ENCODE measurements around the gene NXPH3.

The NXPH3 gene

DNA sequence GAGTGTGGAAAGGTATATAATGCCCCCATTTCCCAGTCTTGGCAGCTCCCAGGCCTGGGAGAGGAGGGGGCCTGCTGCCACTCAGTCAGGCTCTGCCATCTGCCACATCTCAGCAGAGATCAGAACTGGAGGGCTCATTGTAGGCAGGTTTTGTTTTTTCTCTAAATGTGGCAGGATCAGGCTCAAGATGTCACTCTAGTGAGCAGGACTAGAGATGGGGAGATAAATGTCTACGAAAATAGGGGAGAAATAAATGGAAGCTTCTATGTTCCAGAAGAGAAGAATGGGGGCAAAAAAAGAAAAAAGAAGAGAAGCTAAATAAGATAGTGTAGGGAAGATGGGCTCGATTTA, 13.9 kb downstream of the NXPH3 start:
- H3K4me1 ChIP-seq (ENCODE audit: control insufficient read depth, insufficient read depth, low read length), result no peaks in the 10 kb centered on the region
- H3K9me3 ChIP-seq (ENCODE audit: control insufficient read depth, insufficient read depth, low read depth, low read length), result no peaks in the 10 kb centered on the region
- no peak overlapping the region for H3K4me3 ChIP-seq (ENCODE audit: low read depth, low read length)
- peaks cover 0 to 3% of the 10 kb centered on the region in 2 experiments; a peak in 2 of 3 replicates for H3K36me3 ChIP-seq (ENCODE audit: control insufficient read depth in 2 of 2, insufficient read depth in 1 of 2, low read length in 2 of 2)
- POLR2A ChIA-PET, result no interaction called here
- TF ChIP-seq ZNF391 (tag by site-specific recombination; IDR thresholded peaks at IDR 0.05; ENCODE audit: borderline replicate concordance, low read depth) (no peak), ZBTB20 (tag by site-specific recombination; IDR thresholded peaks at IDR 0.05) (no peak), ZNF555 (tag by site-specific recombination; conservative IDR thresholded peaks at IDR 0.05) (no peak), KLF9 (tag by site-specific recombination; IDR thresholded peaks at IDR 0.05; ENCODE audit: low read depth) (no peak), ZNF416 (tag by site-specific recombination; IDR thresholded peaks at IDR 0.05) (no peak), ZNF174 (tag by site-specific recombination; IDR thresholded peaks at IDR 0.05) (no peak), ZNF184 (tag by site-specific recombination; IDR thresholded peaks at IDR 0.05) (no peak), ZNF629 (tag by site-specific recombination; IDR thresholded peaks at IDR 0.05) (no peak), ZNF223 (tag by site-specific recombination; IDR thresholded peaks at IDR 0.05) (no peak), ZNF394 (tag by site-specific recombination; IDR thresholded peaks at IDR 0.05; ENCODE audit: borderline replicate concordance) (no peak), OSR2 (tag by site-specific recombination; IDR thresholded peaks at IDR 0.05) (no peak), KLF10 (tag by site-specific recombination; IDR thresholded peaks at IDR 0.05) (no peak), PRDM1 (tag by site-specific recombination; IDR thresholded peaks at IDR 0.05) (no peak), IKZF3 (tag by site-specific recombination; IDR thresholded peaks at IDR 0.05) (no peak), HOXC10 (CRISPR knock-in tag; IDR thresholded peaks at IDR 0.05) (no peak), ZNF324 (tag by site-specific recombination; IDR thresholded peaks at IDR 0.05) (no peak), ZNF561 (tag by site-specific recombination; IDR thresholded peaks at IDR 0.05; ENCODE audit: borderline replicate concordance) (no peak)
- TF ChIP-seq, protein P1, sequence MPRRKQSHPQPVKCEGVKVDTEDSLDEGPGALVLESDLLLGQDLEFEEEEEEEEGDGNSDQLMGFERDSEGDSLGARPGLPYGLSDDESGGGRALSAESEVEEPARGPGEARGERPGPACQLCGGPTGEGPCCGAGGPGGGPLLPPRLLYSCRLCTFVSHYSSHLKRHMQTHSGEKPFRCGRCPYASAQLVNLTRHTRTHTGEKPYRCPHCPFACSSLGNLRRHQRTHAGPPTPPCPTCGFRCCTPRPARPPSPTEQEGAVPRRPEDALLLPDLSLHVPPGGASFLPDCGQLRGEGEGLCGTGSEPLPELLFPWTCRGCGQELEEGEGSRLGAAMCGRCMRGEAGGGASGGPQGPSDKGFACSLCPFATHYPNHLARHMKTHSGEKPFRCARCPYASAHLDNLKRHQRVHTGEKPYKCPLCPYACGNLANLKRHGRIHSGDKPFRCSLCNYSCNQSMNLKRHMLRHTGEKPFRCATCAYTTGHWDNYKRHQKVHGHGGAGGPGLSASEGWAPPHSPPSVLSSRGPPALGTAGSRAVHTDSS (tag by site-specific recombination; IDR thresholded peaks at IDR 0.05), result no peak
- TF ChIP-seq, protein P2, sequence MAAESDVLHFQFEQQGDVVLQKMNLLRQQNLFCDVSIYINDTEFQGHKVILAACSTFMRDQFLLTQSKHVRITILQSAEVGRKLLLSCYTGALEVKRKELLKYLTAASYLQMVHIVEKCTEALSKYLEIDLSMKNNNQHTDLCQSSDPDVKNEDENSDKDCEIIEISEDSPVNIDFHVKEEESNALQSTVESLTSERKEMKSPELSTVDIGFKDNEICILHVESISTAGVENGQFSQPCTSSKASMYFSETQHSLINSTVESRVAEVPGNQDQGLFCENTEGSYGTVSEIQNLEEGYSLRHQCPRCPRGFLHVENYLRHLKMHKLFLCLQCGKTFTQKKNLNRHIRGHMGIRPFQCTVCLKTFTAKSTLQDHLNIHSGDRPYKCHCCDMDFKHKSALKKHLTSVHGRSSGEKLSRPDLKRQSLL (tag by site-specific recombination; IDR thresholded peaks at IDR 0.05), result no peak
- CTCF ChIA-PET, result no interaction called here
- no peak overlapping the region for H3K27ac ChIP-seq (ENCODE audit: extremely low read depth, low read depth, low read length)

DNA sequence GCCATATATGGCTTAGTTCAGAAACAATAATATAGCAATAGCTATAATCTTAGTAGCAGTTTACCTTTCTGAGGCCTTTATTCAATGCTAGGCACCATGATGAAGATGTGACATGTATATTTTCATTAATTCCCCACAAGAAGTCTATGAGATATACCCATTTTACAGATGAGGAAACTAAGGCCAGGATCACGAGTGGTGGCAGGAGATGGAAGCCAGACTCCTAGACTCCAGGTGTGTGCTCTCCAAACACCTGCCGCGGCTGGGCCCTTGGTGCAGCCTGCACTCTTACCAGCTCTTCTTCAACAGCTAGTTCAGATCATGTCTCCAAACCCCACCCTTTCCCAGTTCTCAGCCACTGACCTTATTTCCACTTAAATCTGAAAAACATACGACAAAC, 15.2 kb downstream of the NXPH3 start:
- H3K4me3 ChIP-seq (ENCODE audit: low read depth, low read length), result no peak overlapping the region

More for the DNA sequence above, 15.2 kb downstream of the NXPH3 start:
- ChIA-PET POLR2A (no interaction called here), CTCF (no interaction called here)
- Histone ChIP-seq H3K4me1 (ENCODE audit: control insufficient read depth, insufficient read depth, low read length) (no peaks in the 10 kb centered on the region), H3K27ac (ENCODE audit: extremely low read depth, low read depth, low read length) (no peak overlapping the region), H3K9me3 (ENCODE audit: control insufficient read depth, insufficient read depth, low read depth, low read length) (no peaks in the 10 kb centered on the region), H3K36me3 (ENCODE audit: control insufficient read depth in 2 of 2, insufficient read depth in 1 of 2, low read length in 2 of 2) (peaks cover 0 to 8% of the 10 kb centered on the region in 2 experiments; a peak in 2 of 3 replicates)
- TF ChIP-seq ZNF473 (tag by site-specific recombination; IDR thresholded peaks at IDR 0.05) (no peak), ZNF138 (tag by site-specific recombination; IDR thresholded peaks at IDR 0.05; ENCODE audit: borderline replicate concordance) (no peak), KLF10 (tag by site-specific recombination; IDR thresholded peaks at IDR 0.05) (no peak), ZNF433 (tag by site-specific recombination; IDR thresholded peaks at IDR 0.05; ENCODE audit: low read depth) (no peak), ZNF837 (tag by site-specific recombination; IDR thresholded peaks at IDR 0.05) (no peak), SCRT1 (tag by site-specific recombination; IDR thresholded peaks at IDR 0.05; ENCODE audit: borderline replicate concordance) (no peak), ZNF596 (tag by site-specific recombination; IDR thresholded peaks at IDR 0.05) (no peak), HOXA7 (CRISPR knock-in tag; IDR thresholded peaks at IDR 0.05; ENCODE audit: borderline replicate concordance) (no peak), ZNF785 (tag by site-specific recombination; IDR thresholded peaks at IDR 0.05) (no peak), ZNF37A (tag by site-specific recombination; IDR thresholded peaks at IDR 0.05) (no peak)
- TF ChIP-seq, protein P3, sequence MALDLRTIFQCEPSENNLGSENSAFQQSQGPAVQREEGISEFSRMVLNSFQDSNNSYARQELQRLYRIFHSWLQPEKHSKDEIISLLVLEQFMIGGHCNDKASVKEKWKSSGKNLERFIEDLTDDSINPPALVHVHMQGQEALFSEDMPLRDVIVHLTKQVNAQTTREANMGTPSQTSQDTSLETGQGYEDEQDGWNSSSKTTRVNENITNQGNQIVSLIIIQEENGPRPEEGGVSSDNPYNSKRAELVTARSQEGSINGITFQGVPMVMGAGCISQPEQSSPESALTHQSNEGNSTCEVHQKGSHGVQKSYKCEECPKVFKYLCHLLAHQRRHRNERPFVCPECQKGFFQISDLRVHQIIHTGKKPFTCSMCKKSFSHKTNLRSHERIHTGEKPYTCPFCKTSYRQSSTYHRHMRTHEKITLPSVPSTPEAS (tag by site-specific recombination; IDR thresholded peaks at IDR 0.05), result no peak
- TF ChIP-seq, protein P4, sequence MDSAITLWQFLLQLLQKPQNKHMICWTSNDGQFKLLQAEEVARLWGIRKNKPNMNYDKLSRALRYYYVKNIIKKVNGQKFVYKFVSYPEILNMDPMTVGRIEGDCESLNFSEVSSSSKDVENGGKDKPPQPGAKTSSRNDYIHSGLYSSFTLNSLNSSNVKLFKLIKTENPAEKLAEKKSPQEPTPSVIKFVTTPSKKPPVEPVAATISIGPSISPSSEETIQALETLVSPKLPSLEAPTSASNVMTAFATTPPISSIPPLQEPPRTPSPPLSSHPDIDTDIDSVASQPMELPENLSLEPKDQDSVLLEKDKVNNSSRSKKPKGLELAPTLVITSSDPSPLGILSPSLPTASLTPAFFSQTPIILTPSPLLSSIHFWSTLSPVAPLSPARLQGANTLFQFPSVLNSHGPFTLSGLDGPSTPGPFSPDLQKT (IDR thresholded peaks at IDR 0.05; ENCODE audit: borderline replicate concordance, low read depth, low read length), result no peak
- TF ChIP-seq, protein P5, sequence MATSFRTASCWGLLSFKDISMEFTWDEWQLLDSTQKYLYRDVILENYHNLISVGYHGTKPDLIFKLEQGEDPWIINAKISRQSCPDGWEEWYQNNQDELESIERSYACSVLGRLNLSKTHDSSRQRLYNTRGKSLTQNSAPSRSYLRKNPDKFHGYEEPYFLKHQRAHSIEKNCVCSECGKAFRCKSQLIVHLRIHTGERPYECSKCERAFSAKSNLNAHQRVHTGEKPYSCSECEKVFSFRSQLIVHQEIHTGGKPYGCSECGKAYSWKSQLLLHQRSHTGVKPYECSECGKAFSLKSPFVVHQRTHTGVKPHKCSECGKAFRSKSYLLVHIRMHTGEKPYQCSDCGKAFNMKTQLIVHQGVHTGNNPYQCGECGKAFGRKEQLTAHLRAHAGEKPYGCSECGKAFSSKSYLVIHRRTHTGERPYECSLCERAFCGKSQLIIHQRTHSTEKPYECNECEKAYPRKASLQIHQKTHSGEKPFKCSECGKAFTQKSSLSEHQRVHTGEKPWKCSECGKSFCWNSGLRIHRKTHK (tag by site-specific recombination; IDR thresholded peaks at IDR 0.05), result no peak
